Natural killer cell (primary cell): ENCODE results near the gene WNK2. TPM values are rescaled to one million over a fixed set of nuclear protein-coding genes. Genes with fewer than 3 reads are reported as not detected.

Experiments used
- ATAC-seq, 3 donors: fragments of 150-1000 bp in 2 of 3; fragments of 200-7000 bp in 1 of 3; cut with Tn5 transposase; 1 replicate in 1 of 3; 2 replicates in 2 of 3; pipeline ENCODE4 v1.10.0; 2021; ENCODE audit warnings: mild to moderate bottlenecking in 2 of 3, moderate library complexity in 2 of 3
- DNase-seq, 2 donors: peaks; one replicate each; pipeline versions ENCODE4 v3.0.0 to v3.0.0-alpha.2; 2013 to 2021; ENCODE audit warnings: mixed read lengths in 1 of 2
- H3K27ac ChIP-seq: one replicate; pipeline ENCODE4 v1.5.1; 2013; ENCODE audit warnings: mild to moderate bottlenecking, low read length
- H3K27me3 ChIP-seq: one replicate; pipeline ENCODE4 v1.6.1; 2013; ENCODE audit warnings: low read length; ENCODE audit not compliant: control insufficient read depth, insufficient read depth
- H3K36me3 ChIP-seq: one replicate; pipeline ENCODE4 v1.6.1; 2013; ENCODE audit warnings: low read length; ENCODE audit not compliant: control insufficient read depth, insufficient read depth
- H3K4me1 ChIP-seq: one replicate; pipeline ENCODE4 v1.6.1; 2013; ENCODE audit warnings: low read length; ENCODE audit not compliant: control insufficient read depth, insufficient read depth
- H3K4me3 ChIP-seq: one replicate; pipeline ENCODE4 v1.5.1; 2013; ENCODE audit warnings: low read length
- H3K9me3 ChIP-seq: one replicate; pipeline ENCODE4 v1.6.1; 2013; ENCODE audit warnings: low read length; ENCODE audit not compliant: control insufficient read depth, insufficient read depth
- H3K27ac Mint-ChIP-seq, 2 donors: one replicate each; pipeline ENCODE4 v1.8.0; 2022; ENCODE audit warnings: mild to moderate bottlenecking in 2 of 2, mixed read lengths in 2 of 2, moderate library complexity in 1 of 2
- H3K27me3 Mint-ChIP-seq, 2 donors: one replicate each; pipeline ENCODE4 v1.8.0; 2022; ENCODE audit warnings: low read depth in 2 of 2, mixed read lengths in 2 of 2
- H3K36me3 Mint-ChIP-seq: one replicate; pipeline ENCODE4 v1.8.0; 2022; ENCODE audit warnings: mixed read lengths
- H3K4me1 Mint-ChIP-seq, 2 donors: one replicate each; pipeline ENCODE4 v1.8.0; 2022; ENCODE audit warnings: mixed read lengths in 2 of 2
- H3K4me3 Mint-ChIP-seq: one replicate; pipeline ENCODE4 v1.8.0; 2022; ENCODE audit warnings: mild to moderate bottlenecking, moderate library complexity, mixed read lengths
- H3K9me3 Mint-ChIP-seq, 2 donors: one replicate each; pipeline ENCODE4 v1.8.0; 2022; ENCODE audit warnings: mixed read lengths in 2 of 2
- WGBS: methylation state at CpG from one replicate; pipeline ENCODE4 v1.1.7; 2013; ENCODE audit warnings: missing lambda C conversion rate; ENCODE audit not compliant: insufficient coverage; 5-methylcytosine and 5-hydroxymethylcytosine counted together
- intact Hi-C: fragments of 100-400 bp; cut with micrococcal nuclease; formaldehyde crosslinking; loops from one replicate; pipeline ENCODE4 v1.14.2; 2022
- total RNA-seq, 4 donors: library from RNA; stranded (reverse); fragments of 120-200 nt in 1 of 4; gene quantifications; one replicate each; pipeline versions ENCODE4 v1.2.3 to v1.2.4, GENCODE V29; 2013 to 2022
- TF ChIP-seq, protein P1 (sequence below): fragments of 200-600 bp; IDR thresholded peaks from one replicate; pipeline ENCODE4 v1.8.0; 2022; ENCODE audit warnings: antibody characterized with exemption

WNK2 gene
- total RNA-seq, 3 donors from 2014 or later (not counting 1 experiment from before 2014, with no cell fraction given), result 0.25 TPM; not detected in 2

DNA sequence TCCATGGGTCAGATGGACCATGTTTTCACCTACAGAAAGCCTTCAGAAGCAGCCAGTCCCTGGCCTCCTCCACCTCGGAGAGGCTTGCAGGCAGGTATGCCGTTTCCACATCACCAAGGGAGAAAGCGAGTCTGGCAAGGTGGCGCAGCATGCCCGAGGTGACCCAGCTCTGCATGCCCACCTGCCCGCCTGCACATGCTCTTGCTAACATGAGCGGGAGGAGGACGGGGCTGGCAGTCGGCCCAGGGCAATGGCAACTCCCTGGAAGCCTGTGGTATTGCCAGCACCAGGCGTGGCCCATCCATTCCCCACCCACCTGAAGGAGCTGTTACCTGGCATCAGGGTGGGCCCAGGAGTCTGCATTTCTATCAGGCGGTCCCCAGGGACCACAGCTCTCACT is 46.6 kb upstream of the WNK2 start:
- H3K27ac Mint-ChIP-seq, result peak overlapping the region in 1 of 2 donors; percentile 97
- H3K9me3 Mint-ChIP-seq, result no peaks in the 10 kb centered on the region
- H3K4me3 Mint-ChIP-seq, result no peak overlapping the region
- Histone ChIP-seq H3K9me3 (peaks cover 3% of the 10 kb centered on the region), H3K4me1 (peaks cover 37% of the 10 kb centered on the region), H3K27me3 (no peaks in the 10 kb centered on the region), H3K27ac (no peak overlapping the region), H3K4me3 (no peak overlapping the region), H3K36me3 (no peaks in the 10 kb centered on the region)
- intact Hi-C loops, result loop anchor here (10.0 kb wide), 1 partner anchor 317 kb away; the partner anchor contains the start of genes FAM120A and FAM120AOS
- WGBS, result 91% methylated on average over 11 of the region's 11 CpGs
- TF ChIP-seq, protein P1, sequence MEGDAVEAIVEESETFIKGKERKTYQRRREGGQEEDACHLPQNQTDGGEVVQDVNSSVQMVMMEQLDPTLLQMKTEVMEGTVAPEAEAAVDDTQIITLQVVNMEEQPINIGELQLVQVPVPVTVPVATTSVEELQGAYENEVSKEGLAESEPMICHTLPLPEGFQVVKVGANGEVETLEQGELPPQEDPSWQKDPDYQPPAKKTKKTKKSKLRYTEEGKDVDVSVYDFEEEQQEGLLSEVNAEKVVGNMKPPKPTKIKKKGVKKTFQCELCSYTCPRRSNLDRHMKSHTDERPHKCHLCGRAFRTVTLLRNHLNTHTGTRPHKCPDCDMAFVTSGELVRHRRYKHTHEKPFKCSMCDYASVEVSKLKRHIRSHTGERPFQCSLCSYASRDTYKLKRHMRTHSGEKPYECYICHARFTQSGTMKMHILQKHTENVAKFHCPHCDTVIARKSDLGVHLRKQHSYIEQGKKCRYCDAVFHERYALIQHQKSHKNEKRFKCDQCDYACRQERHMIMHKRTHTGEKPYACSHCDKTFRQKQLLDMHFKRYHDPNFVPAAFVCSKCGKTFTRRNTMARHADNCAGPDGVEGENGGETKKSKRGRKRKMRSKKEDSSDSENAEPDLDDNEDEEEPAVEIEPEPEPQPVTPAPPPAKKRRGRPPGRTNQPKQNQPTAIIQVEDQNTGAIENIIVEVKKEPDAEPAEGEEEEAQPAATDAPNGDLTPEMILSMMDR, result no peak
- no peaks in the 10 kb centered on the region for H3K36me3 Mint-ChIP-seq
- peaks cover 0 to 5% of the 10 kb centered on the region in 2 donors for H3K27me3 Mint-ChIP-seq
- H3K4me1 Mint-ChIP-seq, result peaks cover 19 to 27% of the 10 kb centered on the region in 2 donors
- ATAC-seq, result no peak
- DNase-seq, result no peak

DNA sequence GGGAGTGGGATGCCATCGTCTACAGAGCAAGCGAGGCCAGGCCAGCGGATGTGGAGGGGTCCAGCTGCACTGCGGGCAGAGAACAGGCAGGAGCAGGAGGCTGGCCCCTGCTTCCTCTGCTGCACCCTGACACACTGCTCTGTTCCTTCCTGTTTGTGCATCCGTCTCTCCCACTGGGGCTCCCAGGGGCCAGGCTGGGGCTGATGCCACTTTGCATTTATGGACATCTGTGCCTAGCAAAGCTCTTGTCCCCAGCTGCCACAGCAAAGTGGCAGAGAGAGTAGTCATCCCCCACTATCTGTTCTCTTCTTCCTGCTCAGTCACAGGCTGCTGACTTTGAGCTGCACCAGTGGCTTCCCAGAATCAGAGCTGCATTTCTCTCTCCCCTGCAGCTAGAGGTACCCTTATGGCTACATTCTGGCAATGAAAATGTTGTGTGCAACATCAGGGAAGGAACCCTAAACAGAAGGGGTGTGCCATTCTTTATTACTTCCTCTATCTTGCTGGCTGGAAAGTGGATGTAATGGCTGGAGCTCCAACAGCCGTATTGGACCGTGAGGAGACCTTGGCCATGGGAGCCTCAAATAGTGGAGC is 45.7 kb upstream of the WNK2 start:
- Mint-ChIP-seq H3K27me3 (peaks cover 0 to 5% of the 10 kb centered on the region in 2 donors), H3K4me3 (no peak overlapping the region), H3K9me3 (no peaks in the 10 kb centered on the region), H3K4me1 (peaks cover 13 to 20% of the 10 kb centered on the region in 2 donors), H3K27ac (peak overlapping the region in 1 of 2 donors; percentile 36), H3K36me3 (no peaks in the 10 kb centered on the region)
- no peak for ATAC-seq
- Histone ChIP-seq H3K27me3 (no peaks in the 10 kb centered on the region), H3K36me3 (no peaks in the 10 kb centered on the region), H3K4me1 (peaks cover 37% of the 10 kb centered on the region), H3K27ac (no peak overlapping the region), H3K4me3 (no peak overlapping the region), H3K9me3 (peaks cover 3% of the 10 kb centered on the region)
- TF ChIP-seq, protein P1, result no peak
- no peak for DNase-seq
- intact Hi-C loops, result loop anchor here (10.0 kb wide), 1 partner anchor 317 kb away; the partner anchor contains the start of genes FAM120A and FAM120AOS
- 56% methylated on average over 6 of the region's 7 CpGs for WGBS

DNA sequence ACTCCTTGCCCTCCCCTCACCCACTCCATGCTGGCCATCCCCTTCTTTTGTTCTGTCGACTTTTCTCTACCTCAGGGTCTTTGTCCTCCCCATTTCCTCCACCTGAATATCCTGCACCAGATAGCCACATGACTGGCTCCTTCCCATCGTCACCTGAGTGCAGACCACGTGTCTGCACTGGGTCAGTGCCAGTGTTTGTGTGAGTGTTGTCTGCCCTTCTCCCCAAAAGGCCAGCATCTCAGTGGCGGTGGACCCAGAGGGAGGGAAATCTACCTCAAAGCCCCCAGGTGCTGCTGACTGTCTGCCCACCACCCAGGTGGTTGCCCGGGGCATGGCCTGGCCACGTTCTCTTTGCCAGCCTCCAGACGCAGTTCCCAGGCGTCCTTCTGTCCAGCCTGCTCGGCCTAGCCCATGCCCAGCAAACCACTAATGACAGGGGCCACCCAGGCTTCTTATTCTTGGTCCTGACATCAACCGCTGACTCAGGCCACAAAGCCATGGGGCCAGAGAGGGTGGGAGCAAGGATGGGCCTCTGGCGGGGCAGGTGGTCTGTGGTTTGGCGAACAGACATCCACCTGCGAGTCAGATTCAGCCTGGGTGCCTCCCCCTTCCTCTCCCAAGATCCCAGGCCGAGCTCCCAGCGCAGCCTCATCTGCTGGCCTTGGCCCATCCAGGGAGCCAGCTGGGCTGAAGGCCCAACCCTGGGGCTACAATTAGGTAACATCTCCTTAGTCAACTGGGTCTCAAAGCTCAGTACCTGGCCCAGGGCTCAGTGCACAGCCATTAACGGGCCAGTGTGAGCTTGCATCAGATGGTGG is 44.4 kb upstream of the WNK2 start:
- Histone ChIP-seq H3K9me3 (peaks cover 3% of the 10 kb centered on the region), H3K36me3 (no peaks in the 10 kb centered on the region), H3K4me3 (no peak overlapping the region), H3K4me1 (peaks cover 43% of the 10 kb centered on the region), H3K27me3 (no peaks in the 10 kb centered on the region), H3K27ac (no peak overlapping the region)
- no peak for ATAC-seq
- Mint-ChIP-seq H3K27ac (no peak overlapping the region), H3K4me3 (no peak overlapping the region), H3K4me1 (peaks cover 15 to 26% of the 10 kb centered on the region in 2 donors), H3K27me3 (peaks cover 0 to 3% of the 10 kb centered on the region in 2 donors), H3K9me3 (no peaks in the 10 kb centered on the region), H3K36me3 (no peaks in the 10 kb centered on the region)
- TF ChIP-seq, protein P1, result no peak
- intact Hi-C loops, result loop anchor here (10.0 kb wide), 1 partner anchor 315 kb away; the partner anchor contains the start of genes FAM120A and FAM120AOS
- no peak for DNase-seq
- 57% methylated on average over 16 of the region's 16 CpGs for WGBS
